SK-N-SH (cell line): Measurements from ENCODE around the gene EZR. TPM values are rescaled to one million over a fixed set of nuclear protein-coding genes. Genes with fewer than 3 reads are reported as not detected.

Experiments
- CTCF ChIA-PET: fragments of 300-600, 350-600 bp; formaldehyde crosslinking; extraction: SDS; loops from one replicate; lab custom pipeline; 2021; lab: Yijun Ruan, JAX
- POLR2A ChIA-PET: fragments of 350-600 bp; sonication (Branson Sonifier 250); formaldehyde crosslinking; extraction: SDS; loops from one replicate; lab custom pipeline; 2020; ENCODE audit warnings: antibody characterized with exemption, inconsistent platforms; lab: Yijun Ruan, JAX
- DNase-seq: peaks from one replicate; pipeline ENCODE4 v3.0.0; 2012
- H2AFZ ChIP-seq: fragments of 200-600 bp; sonication (generic); 2 replicates; pipeline ENCODE4 v1.8.1; 2016; ENCODE audit warnings: antibody characterized with exemption, mild to moderate bottlenecking, low read depth
- H3F3A ChIP-seq: fragments of 200-600 bp; sonication (generic); replicated peaks from 2 replicates; pipeline ENCODE3; 2016; ENCODE audit warnings: antibody characterized with exemption, mild to moderate bottlenecking; ENCODE audit not compliant: insufficient read depth
- H3K27ac ChIP-seq, 2 experiments: fragments of 200-500 bp in 1 of 2; fragments of 200-600 bp in 1 of 2; sonication (Bioruptor generic) in 1 of 2; sonication (generic), shearing (Covaris generic) in 1 of 2; 2 replicates each; pipeline versions ENCODE4 v1.5.1 to v1.6.1; 2014 to 2016; ENCODE audit warnings: low read depth in 2 of 2, inconsistent platforms in 1 of 2, low read length in 1 of 2, mild to moderate bottlenecking in 1 of 2, mixed read lengths in 1 of 2
- H3K27me3 ChIP-seq: fragments of 200-600 bp; sonication (generic), shearing (Covaris generic); 2 replicates; pipeline ENCODE4 v1.6.1; 2016; ENCODE audit warnings: mixed run types; ENCODE audit not compliant: insufficient read depth
- H3K36me3 ChIP-seq, 2 experiments: fragments of 200-500 bp in 1 of 2; fragments of 200-600 bp in 1 of 2; sonication (Bioruptor generic) in 1 of 2; sonication (generic) in 1 of 2; replicated peaks in 1 of 2; 2 replicates each; pipeline versions ENCODE3 to v1.5.1; 2014 to 2016; ENCODE audit warnings: low read length in 1 of 2, mild to moderate bottlenecking in 1 of 2; ENCODE audit not compliant: insufficient read depth in 2 of 2, control insufficient read depth in 1 of 2
- H3K4me1 ChIP-seq, 2 experiments: fragments of 200-500 bp in 1 of 2; fragments of 200-600 bp in 1 of 2; sonication (Bioruptor generic) in 1 of 2; sonication (generic), shearing (Covaris generic) in 1 of 2; 2 replicates each; pipeline versions ENCODE4 v1.5.1 to v1.6.1; 2014 to 2016; ENCODE audit warnings: low read depth in 1 of 2, low read length in 1 of 2, mixed run types in 1 of 2; ENCODE audit not compliant: insufficient read depth in 2 of 2, control insufficient read depth in 1 of 2
- H3K4me2 ChIP-seq: fragments of 200-600 bp; sonication (generic), shearing (Covaris generic); 2 replicates; pipeline ENCODE4 v1.6.1; 2017; ENCODE audit warnings: mixed run types
- H3K4me3 ChIP-seq, 2 experiments: fragments of 200-500 bp in 1 of 2; fragments of 200-600 bp in 1 of 2; sonication (Bioruptor generic) in 1 of 2; sonication (generic), shearing (Covaris generic) in 1 of 2; 2 replicates each; pipeline versions ENCODE4 v1.5.1 to v1.8.1; 2014 to 2016; ENCODE audit warnings: low read depth in 2 of 2, inconsistent platforms in 1 of 2, low read length in 1 of 2, mild to moderate bottlenecking in 1 of 2, mixed read lengths in 1 of 2, moderate library complexity in 1 of 2
- H3K79me2 ChIP-seq: fragments of 200-600 bp; sonication (generic); 2 replicates; pipeline ENCODE4 v1.8.1; 2017; ENCODE audit warnings: mild to moderate bottlenecking; ENCODE audit not compliant: insufficient read depth
- H3K9ac ChIP-seq: fragments of 200-600 bp; sonication (generic); 2 replicates; pipeline ENCODE4 v1.6.1; 2017; ENCODE audit warnings: mixed run types
- H3K9me2 ChIP-seq: fragments of 200-600 bp; sonication (generic); 2 replicates; pipeline ENCODE4 v1.6.1; 2017; ENCODE audit warnings: mixed run types
- H3K9me3 ChIP-seq: fragments of 200-600 bp; sonication (generic); 2 replicates; pipeline ENCODE4 v1.6.1; 2017; ENCODE audit warnings: mixed run types, mild to moderate bottlenecking, moderate library complexity
- H4K20me1 ChIP-seq: fragments of 200-600 bp; sonication (generic); 2 replicates; pipeline ENCODE4 v1.6.1; 2017; ENCODE audit warnings: mild to moderate bottlenecking, mixed run types; ENCODE audit not compliant: insufficient read depth
- CHD2 ChIP-seq: fragments of 150-350 bp; IDR thresholded peaks from 2 replicates; pipeline ENCODE4 v1.6.1; 2018; ENCODE audit warnings: low read length; ENCODE audit not compliant: partially characterized antibody
- CTCF ChIP-seq: fragments of 200-600 bp; sonication (generic); IDR thresholded peaks from 2 replicates; pipeline ENCODE4 v1.6.1; 2017; ENCODE audit warnings: antibody characterized with exemption, mild to moderate bottlenecking, moderate library complexity
- ELF1 ChIP-seq: IDR thresholded peaks from 2 replicates; pipeline ENCODE4 v1.4.0; 2012
- EP300 ChIP-seq, 2 experiments: IDR thresholded peaks; 2 replicates each; pipeline versions ENCODE4 v1.4.0 to v1.6.1; 2012; ENCODE audit warnings: borderline replicate concordance in 1 of 2, low read depth in 1 of 2, low read length in 1 of 2
- FOSL2 ChIP-seq: IDR thresholded peaks from 2 replicates; pipeline ENCODE4 v1.4.0; 2012; ENCODE audit warnings: low read depth, mild to moderate bottlenecking, moderate library complexity, borderline replicate concordance
- FOXJ3 ChIP-seq: sonication (generic); formaldehyde crosslinking; IDR thresholded peaks from 2 replicates; pipeline ENCODE4 v1.5.1; 2020; ENCODE audit warnings: mild to moderate bottlenecking, missing genetic modification reagents
- FOXM1 ChIP-seq: IDR thresholded peaks from 2 replicates; pipeline ENCODE4 v1.4.0; 2012; ENCODE audit warnings: low read depth, mild to moderate bottlenecking
- GABPA ChIP-seq: IDR thresholded peaks from 2 replicates; pipeline ENCODE4 v1.4.0; 2012; ENCODE audit warnings: low read depth, mild to moderate bottlenecking
- MAX ChIP-seq: IDR thresholded peaks from 2 replicates; pipeline ENCODE4 v1.4.0; 2012; ENCODE audit warnings: low read depth
- MEF2A ChIP-seq: IDR thresholded peaks from 2 replicates; pipeline ENCODE4 v1.4.0; 2012; ENCODE audit warnings: low read depth, borderline replicate concordance
- PBX3 ChIP-seq: IDR thresholded peaks from 2 replicates; pipeline ENCODE4; 2012
- RAD21 ChIP-seq: IDR thresholded peaks from 2 replicates; pipeline ENCODE4 v1.6.1; 2012; ENCODE audit warnings: mild to moderate bottlenecking, low read length
- REST ChIP-seq: IDR thresholded peaks from 2 replicates; pipeline ENCODE4 v1.6.1; 2012; ENCODE audit warnings: mild to moderate bottlenecking, low read depth, low read length, moderate library complexity
- RXRA ChIP-seq: IDR thresholded peaks from 2 replicates; pipeline ENCODE4 v1.4.0; 2012; ENCODE audit warnings: low read depth, mild to moderate bottlenecking, borderline replicate concordance
- SIN3A ChIP-seq: IDR thresholded peaks from 2 replicates; pipeline ENCODE4 v1.6.1; 2012; ENCODE audit warnings: low read depth, mild to moderate bottlenecking, low read length, moderate library complexity, borderline replicate concordance
- SMC3 ChIP-seq: IDR thresholded peaks from 2 replicates; pipeline ENCODE4 v1.6.1; 2012; ENCODE audit warnings: low read depth, low read length, improper control_type of control experiment
- TAF1 ChIP-seq: IDR thresholded peaks from 2 replicates; pipeline ENCODE4 v1.6.1; 2012; ENCODE audit warnings: low read depth, mild to moderate bottlenecking, low read length, moderate library complexity, borderline replicate concordance
- TCF12 ChIP-seq: IDR thresholded peaks from 2 replicates; pipeline ENCODE4 v1.4.0; 2012
- WGBS: methylation state at CpG from one replicate; pipeline ENCODE4 v1.1.6; 2017; ENCODE audit warnings: low lambda C conversion rate; 5-methylcytosine and 5-hydroxymethylcytosine counted together
- polyA plus RNA-seq, 3 experiments: library from polyadenylated mRNA; depleted of rRNA; stranded (reverse); fragments of >200 nt; gene quantifications; 2 replicates each; pipeline ENCODE4 v1.2.3, GENCODE V29; 2012

Gene EZR
- polyA plus RNA-seq, 1 of the 3 experiments (the other 2 are of a cell fraction) = 92.0 TPM

- Histone ChIP-seq H3K9ac (no peak overlapping the region), H3K36me3 (peaks cover 49 to 65% of the 10 kb centered on the region in 2 experiments), H3F3A (peaks cover 3% of the 10 kb centered on the region), H3K79me2 (no peaks in the 10 kb centered on the region; the same call in 1 of the 2 replicates), H3K4me3 (no peak overlapping the region), H4K20me1 (no peaks in the 10 kb centered on the region), H3K27ac (no peak overlapping the region), H2AFZ (no peak overlapping the region), H3K4me2 (no peak overlapping the region), H3K27me3 (no peaks in the 10 kb centered on the region), H3K9me3 (no peaks in the 10 kb centered on the region), H3K4me1 (no peaks in the 10 kb centered on the region), H3K9me2 (no peaks in the 10 kb centered on the region)
- ChIA-PET POLR2A (no interaction called here), CTCF (interaction anchor here (0.9 to 2.2 kb wide), 4 partner anchors 9 to 76 kb away, joined by 3 to 9 read pairs (median 4); no protein-coding TSS in a partner anchor)
- no peak for DNase-seq
- 89% methylated on average over 18 of the region's 19 CpGs for WGBS
- TF ChIP-seq EP300 (IDR thresholded peaks at IDR 0.05; ENCODE audit: borderline replicate concordance in 1 of 2, low read depth in 1 of 2, low read length in 1 of 2) (no peak), MEF2A (no peak), FOXM1 (no peak), SMC3 (no peak), FOXJ3 (no peak), RAD21 (no peak), REST (no peak), RXRA (no peak), TCF12 (no peak), ELF1 (no peak), GABPA (no peak)
These were observed 37.3 kb downstream of the EZR start for GRCh38 chr6:158781692-158782373.

- Histone ChIP-seq H3K9me2 (no peaks in the 10 kb centered on the region), H3K79me2 (no peaks in the 10 kb centered on the region; the same call in 1 of the 2 replicates), H3K9me3 (no peaks in the 10 kb centered on the region), H3F3A (peaks cover 3% of the 10 kb centered on the region), H3K27me3 (no peaks in the 10 kb centered on the region), H3K4me3 (no peak overlapping the region), H3K36me3 (peaks cover 43 to 65% of the 10 kb centered on the region in 2 experiments), H3K9ac (no peak overlapping the region), H3K4me2 (no peak overlapping the region), H4K20me1 (no peaks in the 10 kb centered on the region), H3K4me1 (no peaks in the 10 kb centered on the region), H2AFZ (no peak overlapping the region), H3K27ac (no peak overlapping the region)
- no peak for DNase-seq
- ChIA-PET POLR2A (no interaction called here), CTCF (interaction anchor here (0.9 to 2.2 kb wide), 5 partner anchors 8 to 75 kb away, joined by 3 to 9 read pairs (median 3); no protein-coding TSS in a partner anchor)
- TF ChIP-seq SMC3 (no peak), MAX (no peak), TAF1 (no peak), PBX3 (no peak), FOSL2 (no peak), FOXJ3 (no peak), FOXM1 (no peak), CTCF (no peak), SIN3A (no peak), CHD2 (no peak), GABPA (no peak)
- WGBS = 87% methylated on average over 11 of the region's 11 CpGs
These were observed 38.0 kb downstream of the EZR start for GRCh38 chr6:158780988-158781691.
